Ascending aorta (tissue), 2 donors: ENCODE results near the gene CDKN2D. TPM values are rescaled to one million over a fixed set of nuclear protein-coding genes. Genes with fewer than 3 reads are reported as not detected.

Source experiments
- DNase-seq, 2 donors: peaks; one replicate each; pipeline ENCODE4 v3.0.0-alpha.2; 2019; ENCODE audit warnings: low spot score in 2 of 2
- H3K27ac ChIP-seq, 2 donors: fragments of 200-600 bp; sonication (generic); one replicate each; pipeline ENCODE4 v1.5.1; 2016 to 2017; ENCODE audit warnings: mild to moderate bottlenecking in 1 of 2
- H3K27me3 ChIP-seq: fragments of 200-600 bp; sonication (generic); one replicate; pipeline ENCODE4 v1.5.1; 2017
- H3K36me3 ChIP-seq, 2 donors: fragments of 200-600 bp; sonication (generic); one replicate each; pipeline ENCODE4 v1.5.1; 2016
- H3K4me1 ChIP-seq, 2 donors: fragments of 200-600 bp; sonication (generic); one replicate each; pipeline ENCODE4 v1.5.1; 2016 to 2017; ENCODE audit warnings: mild to moderate bottlenecking in 1 of 2
- H3K4me3 ChIP-seq, 2 donors: fragments of 200-600 bp; sonication (generic); one replicate each; pipeline ENCODE4 v1.5.1; 2016 to 2017; ENCODE audit warnings: mild to moderate bottlenecking in 1 of 2
- H3K9me3 ChIP-seq, 2 donors: fragments of 200-600 bp; sonication (generic); one replicate each; pipeline ENCODE4 v1.5.1; 2016
- CTCF ChIP-seq, 3 experiments: fragments of 200-600 bp in 2 of 3; fragments of 450-650 bp in 1 of 3; sonication (generic) in 2 of 3; IDR thresholded peaks; one replicate each; pipeline ENCODE4 v1.5.1; 2016 to 2019; ENCODE audit warnings: antibody characterized with exemption in 3 of 3, mild to moderate bottlenecking in 1 of 3, moderate library complexity in 1 of 3
- intact Hi-C: fragments of 100-400 bp; cut with DNase I; formaldehyde crosslinking; loops from one replicate; pipeline ENCODE4 v1.15.1; 2023
- total RNA-seq: library from RNA; depleted of rRNA; stranded (reverse); fragments of >200 nt; gene quantifications from one replicate; pipeline ENCODE4 v1.1.0, GENCODE V29; 2016

CDKN2D gene
- total RNA-seq, 1 donor from 2014 or later: 20.3 TPM

- DNase-seq: no peak
- no peaks in the 10 kb centered on the region for H3K36me3 ChIP-seq
- H3K9me3 ChIP-seq: no peaks in the 10 kb centered on the region
- no peak overlapping the region for H3K27ac ChIP-seq
- peaks cover 10 to 24% of the 10 kb centered on the region in 2 donors for H3K4me1 ChIP-seq
- TF ChIP-seq CTCF (IDR thresholded peaks at IDR 0.05): no peak
- intact Hi-C loops: loop anchor here (5.0 kb wide), 1 partner anchor 42 kb away; no protein-coding TSS in a partner anchor
- H3K4me3 ChIP-seq: no peak overlapping the region
- H3K27me3 ChIP-seq: no peaks in the 10 kb centered on the region
Measured at GRCh38 chr19:10600149-10600548, 31.4 kb upstream of the CDKN2D start.

DNA sequence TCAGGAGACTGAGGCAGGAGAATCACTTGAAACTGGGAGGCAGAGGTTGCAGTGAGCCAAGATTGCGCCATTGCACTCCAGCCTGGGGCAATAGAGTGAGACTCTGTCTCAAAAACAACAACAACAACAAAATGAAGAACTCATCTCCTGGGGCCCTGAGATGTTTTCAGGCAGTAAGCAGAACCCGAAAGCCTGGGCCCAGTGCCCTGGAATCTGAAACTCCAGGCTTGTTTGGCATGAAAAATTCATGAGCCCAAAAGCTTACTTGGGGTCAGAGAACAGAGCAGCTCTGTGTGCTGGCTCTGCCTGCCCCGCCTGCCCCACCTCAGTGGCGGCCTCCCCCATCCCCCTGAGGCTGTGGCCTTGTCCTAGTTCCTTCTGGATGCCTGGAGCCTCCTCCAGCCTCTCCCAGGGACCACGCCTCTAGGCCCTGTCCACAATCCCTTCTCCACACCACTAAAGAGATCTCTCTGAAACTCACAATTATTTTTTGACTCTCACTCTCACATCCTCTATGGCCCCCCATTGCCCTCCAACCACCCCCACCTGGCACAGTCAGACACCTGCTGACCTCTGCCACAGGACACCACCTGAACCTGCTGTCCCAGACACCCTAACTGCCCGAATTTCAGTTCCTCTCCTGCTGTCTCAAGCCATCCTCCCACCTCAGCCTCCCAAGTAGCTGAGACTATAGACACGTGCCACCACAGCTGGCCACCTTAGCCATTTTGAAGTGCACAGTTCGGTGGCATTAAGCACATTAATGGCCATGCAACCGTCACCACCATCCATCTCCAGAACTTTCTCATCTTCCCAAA lies 25.2 kb upstream of the CDKN2D start:
- Histone ChIP-seq H3K4me3 (no peak overlapping the region), H3K4me1 (no peaks in the 10 kb centered on the region), H3K27me3 (no peaks in the 10 kb centered on the region), H3K27ac (no peak overlapping the region), H3K9me3 (no peaks in the 10 kb centered on the region), H3K36me3 (no peaks in the 10 kb centered on the region)
- intact Hi-C loops: no loop called here
- TF ChIP-seq CTCF (IDR thresholded peaks at IDR 0.05): no peak
- DNase-seq: no peak

- no peak overlapping the region for H3K4me3 ChIP-seq
Measured at GRCh38 chr19:10593148-10593547, 24.4 kb upstream of the CDKN2D start.

GRCh38 chr19:10587839-10588150 lies 19.0 kb upstream of the CDKN2D start:
- Histone ChIP-seq H3K9me3 (no peaks in the 10 kb centered on the region), H3K36me3 (no peaks in the 10 kb centered on the region), H3K27ac (no peak overlapping the region), H3K4me1 (no peaks in the 10 kb centered on the region), H3K4me3 (no peak overlapping the region), H3K27me3 (no peaks in the 10 kb centered on the region)
- intact Hi-C loops: no loop called here
- TF ChIP-seq CTCF (IDR thresholded peaks at IDR 0.05): no peak
- no peak for DNase-seq

More at GRCh38 chr19:10593148-10593547, 24.4 kb upstream of the CDKN2D start:
- no peaks in the 10 kb centered on the region for H3K4me1 ChIP-seq
- intact Hi-C loops: no loop called here
- no peak for TF ChIP-seq CTCF (IDR thresholded peaks at IDR 0.05)
- H3K27me3 ChIP-seq: no peaks in the 10 kb centered on the region
- no peaks in the 10 kb centered on the region for H3K9me3 ChIP-seq
- no peaks in the 10 kb centered on the region for H3K36me3 ChIP-seq
- DNase-seq: no peak
- no peak overlapping the region for H3K27ac ChIP-seq

- intact Hi-C loops: no loop called here
- TF ChIP-seq CTCF (IDR thresholded peaks at IDR 0.05): no peak
- no peak for DNase-seq
Measured at GRCh38 chr19:10587022-10587838, 18.5 kb upstream of the CDKN2D start, which contains the start of gene AP1M2. TSS of gene AP1M2 (minus strand) at chr19:10587312. CDS start at chr19:10587231, 81 bp downstream.

More at GRCh38 chr19:10587022-10587838, 18.5 kb upstream of the CDKN2D start, which contains the start of gene AP1M2:
- Histone ChIP-seq H3K4me3 (no peak within 1 kb of the TSS), H3K27me3 (no peaks in the 10 kb centered on the region), H3K36me3 (no peaks in the 10 kb centered on the region), H3K9me3 (no peaks in the 10 kb centered on the region), H3K4me1 (no peaks in the 10 kb centered on the region), H3K27ac (no peak within 1 kb of the TSS)
